ENCODE measurements around the gene FAM131C.

Gene FAM131C

DNA sequence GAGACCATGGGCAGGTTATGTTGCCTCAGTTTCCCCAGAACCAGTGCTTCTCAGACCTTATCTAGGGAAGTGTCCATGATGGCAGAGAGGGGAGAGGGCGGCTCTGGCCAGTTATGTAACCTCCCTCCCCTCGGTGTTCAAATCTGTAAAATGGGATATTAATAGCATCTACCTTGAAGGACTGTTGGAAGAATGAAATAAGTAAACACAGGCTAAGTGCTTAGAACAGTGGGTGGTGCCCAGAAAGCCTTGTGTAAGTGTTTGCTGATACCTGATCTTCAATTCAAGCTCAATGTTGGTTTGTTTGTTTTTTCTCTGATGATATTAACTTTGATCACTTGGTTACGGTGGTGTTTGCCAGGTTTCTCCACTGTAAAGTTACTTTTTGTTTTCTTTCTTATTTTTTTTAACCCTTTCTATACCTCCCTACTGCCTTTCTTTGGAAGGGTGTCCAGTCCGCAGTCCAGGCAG lies 47.5 kb upstream of the FAM131C start:
- ChIA-PET POLR2A (interaction anchor here (0.6 to 1.1 kb wide), 2 partner anchors 9 to 272 kb away, joined by 3 to 6 read pairs; no protein-coding TSS in a partner anchor), CTCF (interaction anchor here (6.7 kb wide), 1 partner anchor 39 kb away, joined by 34 read pairs; no protein-coding TSS in a partner anchor)
- Histone ChIP-seq H3K36me3 (ENCODE audit: control insufficient read depth in 2 of 2, insufficient read depth in 1 of 2, low read length in 2 of 2) (peaks cover 0 to 16% of the 10 kb centered on the region in 2 experiments; a peak in 1 of 3 replicates), H3K4me1 (ENCODE audit: control insufficient read depth, insufficient read depth, low read length) (peaks cover 6% of the 10 kb centered on the region), H3K9me3 (ENCODE audit: control insufficient read depth, insufficient read depth, low read depth, low read length) (no peaks in the 10 kb centered on the region), H3K27ac (ENCODE audit: extremely low read depth, low read depth, low read length) (no peak overlapping the region), H3K4me3 (ENCODE audit: low read depth, low read length) (no peak overlapping the region)
- TF ChIP-seq, protein P1, sequence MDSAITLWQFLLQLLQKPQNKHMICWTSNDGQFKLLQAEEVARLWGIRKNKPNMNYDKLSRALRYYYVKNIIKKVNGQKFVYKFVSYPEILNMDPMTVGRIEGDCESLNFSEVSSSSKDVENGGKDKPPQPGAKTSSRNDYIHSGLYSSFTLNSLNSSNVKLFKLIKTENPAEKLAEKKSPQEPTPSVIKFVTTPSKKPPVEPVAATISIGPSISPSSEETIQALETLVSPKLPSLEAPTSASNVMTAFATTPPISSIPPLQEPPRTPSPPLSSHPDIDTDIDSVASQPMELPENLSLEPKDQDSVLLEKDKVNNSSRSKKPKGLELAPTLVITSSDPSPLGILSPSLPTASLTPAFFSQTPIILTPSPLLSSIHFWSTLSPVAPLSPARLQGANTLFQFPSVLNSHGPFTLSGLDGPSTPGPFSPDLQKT (IDR thresholded peaks at IDR 0.05; ENCODE audit: borderline replicate concordance, low read depth, low read length) = no peak
- TF ChIP-seq ZNF792 (tag by site-specific recombination; IDR thresholded peaks at IDR 0.05) (no peak), ZNF391 (tag by site-specific recombination; IDR thresholded peaks at IDR 0.05; ENCODE audit: borderline replicate concordance, low read depth) (peak; percentile 23; the same call in 1 of the 2 replicates), MZF1 (tag by site-specific recombination; IDR thresholded peaks at IDR 0.05; ENCODE audit: borderline replicate concordance) (0 out of 2 replicates have a peak, but pooled peaks have one; percentile 55), YY1 (tag by site-specific recombination; IDR thresholded peaks at IDR 0.05) (no peak), ZNF701 (tag by site-specific recombination; IDR thresholded peaks at IDR 0.05) (no peak), ZNF324 (tag by site-specific recombination; IDR thresholded peaks at IDR 0.05) (no peak; the same call in 1 of the 2 replicates), ZNF221 (tag by site-specific recombination; IDR thresholded peaks at IDR 0.05; ENCODE audit: borderline replicate concordance) (no peak), ZNF169 (tag by site-specific recombination; IDR thresholded peaks at IDR 0.05) (no peak), ZXDB (tag by site-specific recombination; IDR thresholded peaks at IDR 0.05) (peak; percentile 67), ZNF274 (IDR thresholded peaks at IDR 0.05; ENCODE audit: low read length) (no peak), ZNF274 (tag by site-specific recombination; IDR thresholded peaks at IDR 0.05; ENCODE audit: borderline replicate concordance) (no peak), ZNF394 (tag by site-specific recombination; IDR thresholded peaks at IDR 0.05; ENCODE audit: borderline replicate concordance) (peak; percentile 68), ZNF677 (tag by site-specific recombination; IDR thresholded peaks at IDR 0.05) (no peak), SALL2 (tag by site-specific recombination; IDR thresholded peaks at IDR 0.05; ENCODE audit: borderline replicate concordance) (no peak), SETDB1 (IDR thresholded peaks at IDR 0.05; ENCODE audit: insufficient read length, low read length) (no peak), ZFHX2 (tag by site-specific recombination; conservative IDR thresholded peaks at IDR 0.05) (peak; percentile 34; the same call in 1 of the 2 replicates), ZNF48 (tag by site-specific recombination; IDR thresholded peaks at IDR 0.05) (no peak), ZBTB20 (tag by site-specific recombination; IDR thresholded peaks at IDR 0.05) (no peak), ZNF266 (tag by site-specific recombination; IDR thresholded peaks at IDR 0.05; ENCODE audit: low read depth) (no peak), ZNF292 (tag by site-specific recombination; IDR thresholded peaks at IDR 0.05; ENCODE audit: borderline replicate concordance, low read depth) (no peak), PRDM1 (tag by site-specific recombination; IDR thresholded peaks at IDR 0.05) (no peak), ZBTB1 (tag by site-specific recombination; IDR thresholded peaks at IDR 0.05) (0 out of 2 replicates have a peak, but pooled peaks have one; percentile 7), ZNF433 (tag by site-specific recombination; IDR thresholded peaks at IDR 0.05; ENCODE audit: low read depth) (no peak)
- TF ChIP-seq, protein P2, sequence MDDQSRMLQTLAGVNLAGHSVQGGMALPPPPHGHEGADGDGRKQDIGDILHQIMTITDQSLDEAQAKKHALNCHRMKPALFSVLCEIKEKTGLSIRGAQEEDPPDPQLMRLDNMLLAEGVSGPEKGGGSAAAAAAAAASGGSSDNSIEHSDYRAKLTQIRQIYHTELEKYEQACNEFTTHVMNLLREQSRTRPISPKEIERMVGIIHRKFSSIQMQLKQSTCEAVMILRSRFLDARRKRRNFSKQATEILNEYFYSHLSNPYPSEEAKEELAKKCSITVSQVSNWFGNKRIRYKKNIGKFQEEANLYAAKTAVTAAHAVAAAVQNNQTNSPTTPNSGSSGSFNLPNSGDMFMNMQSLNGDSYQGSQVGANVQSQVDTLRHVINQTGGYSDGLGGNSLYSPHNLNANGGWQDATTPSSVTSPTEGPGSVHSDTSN (CRISPR knock-in tag; IDR thresholded peaks at IDR 0.05) = no peak
- TF ChIP-seq, protein P3, sequence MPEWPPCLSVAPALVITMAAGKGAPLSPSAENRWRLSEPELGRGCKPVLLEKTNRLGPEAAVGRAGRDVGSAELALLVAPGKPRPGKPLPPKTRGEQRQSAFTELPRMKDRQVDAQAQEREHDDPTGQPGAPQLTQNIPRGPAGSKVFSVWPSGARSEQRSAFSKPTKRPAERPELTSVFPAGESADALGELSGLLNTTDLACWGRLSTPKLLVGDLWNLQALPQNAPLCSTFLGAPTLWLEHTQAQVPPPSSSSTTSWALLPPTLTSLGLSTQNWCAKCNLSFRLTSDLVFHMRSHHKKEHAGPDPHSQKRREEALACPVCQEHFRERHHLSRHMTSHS (tag by site-specific recombination; IDR thresholded peaks at IDR 0.05) = no peak
- TF ChIP-seq, protein P4, sequence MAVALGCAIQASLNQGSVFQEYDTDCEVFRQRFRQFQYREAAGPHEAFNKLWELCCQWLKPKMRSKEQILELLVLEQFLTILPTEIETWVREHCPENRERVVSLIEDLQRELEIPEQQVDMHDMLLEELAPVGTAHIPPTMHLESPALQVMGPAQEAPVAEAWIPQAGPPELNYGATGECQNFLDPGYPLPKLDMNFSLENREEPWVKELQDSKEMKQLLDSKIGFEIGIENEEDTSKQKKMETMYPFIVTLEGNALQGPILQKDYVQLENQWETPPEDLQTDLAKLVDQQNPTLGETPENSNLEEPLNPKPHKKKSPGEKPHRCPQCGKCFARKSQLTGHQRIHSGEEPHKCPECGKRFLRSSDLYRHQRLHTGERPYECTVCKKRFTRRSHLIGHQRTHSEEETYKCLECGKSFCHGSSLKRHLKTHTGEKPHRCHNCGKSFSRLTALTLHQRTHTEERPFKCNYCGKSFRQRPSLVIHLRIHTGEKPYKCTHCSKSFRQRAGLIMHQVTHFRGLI (tag by site-specific recombination; IDR thresholded peaks at IDR 0.05) = peak; percentile 57; the same call in 1 of the 2 replicates
- TF ChIP-seq, protein P5, sequence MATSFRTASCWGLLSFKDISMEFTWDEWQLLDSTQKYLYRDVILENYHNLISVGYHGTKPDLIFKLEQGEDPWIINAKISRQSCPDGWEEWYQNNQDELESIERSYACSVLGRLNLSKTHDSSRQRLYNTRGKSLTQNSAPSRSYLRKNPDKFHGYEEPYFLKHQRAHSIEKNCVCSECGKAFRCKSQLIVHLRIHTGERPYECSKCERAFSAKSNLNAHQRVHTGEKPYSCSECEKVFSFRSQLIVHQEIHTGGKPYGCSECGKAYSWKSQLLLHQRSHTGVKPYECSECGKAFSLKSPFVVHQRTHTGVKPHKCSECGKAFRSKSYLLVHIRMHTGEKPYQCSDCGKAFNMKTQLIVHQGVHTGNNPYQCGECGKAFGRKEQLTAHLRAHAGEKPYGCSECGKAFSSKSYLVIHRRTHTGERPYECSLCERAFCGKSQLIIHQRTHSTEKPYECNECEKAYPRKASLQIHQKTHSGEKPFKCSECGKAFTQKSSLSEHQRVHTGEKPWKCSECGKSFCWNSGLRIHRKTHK (tag by site-specific recombination; IDR thresholded peaks at IDR 0.05) = no peak
- TF ChIP-seq, protein P6, sequence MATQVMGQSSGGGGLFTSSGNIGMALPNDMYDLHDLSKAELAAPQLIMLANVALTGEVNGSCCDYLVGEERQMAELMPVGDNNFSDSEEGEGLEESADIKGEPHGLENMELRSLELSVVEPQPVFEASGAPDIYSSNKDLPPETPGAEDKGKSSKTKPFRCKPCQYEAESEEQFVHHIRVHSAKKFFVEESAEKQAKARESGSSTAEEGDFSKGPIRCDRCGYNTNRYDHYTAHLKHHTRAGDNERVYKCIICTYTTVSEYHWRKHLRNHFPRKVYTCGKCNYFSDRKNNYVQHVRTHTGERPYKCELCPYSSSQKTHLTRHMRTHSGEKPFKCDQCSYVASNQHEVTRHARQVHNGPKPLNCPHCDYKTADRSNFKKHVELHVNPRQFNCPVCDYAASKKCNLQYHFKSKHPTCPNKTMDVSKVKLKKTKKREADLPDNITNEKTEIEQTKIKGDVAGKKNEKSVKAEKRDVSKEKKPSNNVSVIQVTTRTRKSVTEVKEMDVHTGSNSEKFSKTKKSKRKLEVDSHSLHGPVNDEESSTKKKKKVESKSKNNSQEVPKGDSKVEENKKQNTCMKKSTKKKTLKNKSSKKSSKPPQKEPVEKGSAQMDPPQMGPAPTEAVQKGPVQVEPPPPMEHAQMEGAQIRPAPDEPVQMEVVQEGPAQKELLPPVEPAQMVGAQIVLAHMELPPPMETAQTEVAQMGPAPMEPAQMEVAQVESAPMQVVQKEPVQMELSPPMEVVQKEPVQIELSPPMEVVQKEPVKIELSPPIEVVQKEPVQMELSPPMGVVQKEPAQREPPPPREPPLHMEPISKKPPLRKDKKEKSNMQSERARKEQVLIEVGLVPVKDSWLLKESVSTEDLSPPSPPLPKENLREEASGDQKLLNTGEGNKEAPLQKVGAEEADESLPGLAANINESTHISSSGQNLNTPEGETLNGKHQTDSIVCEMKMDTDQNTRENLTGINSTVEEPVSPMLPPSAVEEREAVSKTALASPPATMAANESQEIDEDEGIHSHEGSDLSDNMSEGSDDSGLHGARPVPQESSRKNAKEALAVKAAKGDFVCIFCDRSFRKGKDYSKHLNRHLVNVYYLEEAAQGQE (tag by site-specific recombination; IDR thresholded peaks at IDR 0.05) = no peak
